HG02623 (cell line): ENCODE data around the gene BEST2.

Experiments
- ATAC-seq: cut with Tn5 transposase; IDR thresholded peaks from one replicate; pipeline ENCODE4 v1.9.1; 2021; ENCODE audit warnings: moderate library complexity; ENCODE audit not compliant: unreplicated experiment

Gene BEST2

DNA sequence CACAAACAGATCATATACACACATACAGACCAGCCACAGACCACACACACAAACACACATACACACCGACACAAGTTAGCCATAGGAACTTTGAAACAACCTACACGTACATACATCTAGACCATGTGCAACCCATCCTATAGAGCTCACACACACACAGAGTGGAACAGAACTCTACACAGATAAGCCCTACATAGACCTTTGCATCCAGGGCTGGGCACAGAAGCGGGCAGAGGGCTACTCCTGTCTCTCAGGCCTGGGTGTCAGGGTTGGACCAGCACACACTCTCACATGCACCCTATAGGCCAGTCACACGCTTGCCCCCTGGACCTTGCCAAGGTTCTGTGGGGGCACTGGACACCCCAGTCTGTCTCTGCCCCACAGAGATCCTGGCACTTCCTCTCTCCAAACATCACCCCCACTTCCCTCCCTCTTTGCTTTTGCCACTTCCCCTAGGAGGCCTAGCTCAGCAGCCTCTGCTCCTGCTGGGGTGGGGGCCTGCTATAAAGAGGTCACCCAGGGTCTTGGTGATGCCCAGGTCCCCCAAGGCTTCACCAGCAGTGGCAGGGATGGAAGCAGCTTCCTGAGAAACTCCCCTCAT lies 33.9 kb downstream of the BEST2 start:
- ATAC-seq = no peak

DNA sequence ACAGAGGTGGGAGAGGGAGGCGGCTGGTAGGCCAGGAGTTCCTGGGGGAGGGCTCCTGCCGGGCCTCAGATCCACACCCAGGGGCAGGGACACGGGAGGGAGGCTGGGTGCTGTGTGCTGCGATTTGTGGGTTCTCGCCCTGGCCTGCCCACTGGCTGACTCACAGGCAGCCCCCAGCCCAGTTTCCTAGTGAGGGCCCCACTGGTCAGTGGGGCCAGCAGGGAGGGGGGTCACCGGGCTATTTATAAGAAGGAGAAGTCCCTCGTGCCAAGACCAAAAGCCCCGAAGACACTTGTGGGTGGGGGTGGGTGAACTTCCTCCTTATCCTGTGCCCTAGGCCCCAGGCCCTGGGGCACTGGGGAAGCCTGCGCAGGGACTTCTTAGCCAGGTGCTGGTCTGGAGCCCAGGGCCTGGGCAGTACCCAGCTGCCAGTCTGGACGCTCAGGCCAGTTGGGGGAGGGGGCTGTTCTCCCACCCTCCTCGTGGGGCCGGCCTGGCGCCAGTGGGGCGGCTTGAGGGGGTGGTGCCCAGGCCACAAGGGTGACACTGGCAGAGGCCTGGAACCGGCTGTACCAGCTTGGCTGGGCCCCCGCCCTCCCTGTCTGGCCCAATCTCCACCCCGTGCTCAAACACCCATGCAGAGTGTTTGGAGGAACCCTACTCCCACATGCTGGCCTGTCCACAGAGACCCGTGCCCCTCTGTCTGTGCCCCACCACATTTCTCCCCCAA lies 34.7 kb downstream of the BEST2 start:
- ATAC-seq = no peak

DNA sequence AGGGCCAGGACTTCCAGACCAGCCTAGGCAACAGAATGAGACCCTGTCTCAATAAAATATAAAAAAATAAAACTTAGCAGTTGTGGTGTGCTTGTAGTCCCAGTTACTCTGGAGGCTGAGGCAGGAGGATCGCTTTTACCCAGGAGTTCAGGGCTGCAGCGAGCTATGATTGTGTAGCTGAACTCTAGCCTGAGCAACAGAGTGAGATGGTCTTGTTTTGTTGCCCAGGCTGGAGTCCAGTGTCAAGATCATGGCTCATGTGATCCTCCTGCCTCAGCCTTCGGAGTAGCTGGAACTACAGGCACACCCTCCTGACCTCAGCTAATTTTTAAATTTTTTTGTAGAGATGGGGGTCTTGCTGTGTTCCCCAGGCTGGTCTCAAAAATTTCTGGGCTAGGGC lies 35.4 kb downstream of the BEST2 start:
- ATAC-seq = no peak

DNA sequence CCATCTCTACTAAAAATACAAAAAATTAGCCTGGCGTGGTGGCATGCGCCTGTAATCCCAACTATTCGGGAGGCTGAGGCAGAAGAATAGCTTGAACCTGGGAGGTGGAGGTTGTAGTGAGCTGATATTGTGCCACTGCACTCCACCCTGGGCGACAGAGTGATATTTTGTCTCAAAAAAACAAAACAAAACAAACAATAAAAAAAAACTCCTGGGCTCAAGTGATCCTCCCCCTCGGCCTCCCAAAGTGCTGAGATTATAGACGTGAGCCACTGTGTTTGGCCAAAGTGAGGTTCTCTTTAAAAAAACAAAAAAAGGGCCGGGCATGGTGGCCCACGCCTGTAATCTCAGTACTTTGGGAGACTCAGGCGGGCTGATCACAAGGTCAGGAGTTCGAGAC lies 35.9 kb downstream of the BEST2 start:
- no peak for ATAC-seq

DNA sequence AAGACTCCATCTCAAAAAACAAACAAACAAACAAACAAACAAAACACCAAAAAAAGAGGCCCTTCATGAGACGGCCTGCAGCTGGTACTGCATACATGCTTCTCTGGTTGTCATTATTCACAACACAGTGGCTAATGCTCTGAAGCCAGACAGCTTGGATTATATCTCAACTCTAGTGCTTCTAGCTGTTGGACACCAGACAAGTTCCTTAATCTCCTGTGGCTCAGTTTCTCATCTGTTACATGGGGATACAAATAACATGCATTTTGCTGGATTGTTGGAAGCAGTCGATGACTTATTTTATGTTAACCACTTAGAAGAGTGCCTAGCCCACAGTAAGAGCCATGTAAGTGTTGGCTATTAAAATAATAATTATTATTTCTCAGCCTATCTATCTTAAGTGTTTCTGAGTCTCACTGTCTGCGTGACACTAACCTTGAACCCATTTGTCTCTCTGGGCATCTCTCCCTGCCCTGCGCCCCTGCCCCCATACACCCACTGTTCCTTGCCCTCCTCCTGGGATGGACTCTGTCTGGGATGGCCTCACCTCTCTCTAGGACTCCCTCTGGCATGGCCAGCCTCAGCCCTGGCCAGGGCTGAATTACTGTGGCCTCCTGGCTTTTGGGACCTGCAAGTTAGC lies 36.6 kb downstream of the BEST2 start:
- ATAC-seq = no peak

DNA sequence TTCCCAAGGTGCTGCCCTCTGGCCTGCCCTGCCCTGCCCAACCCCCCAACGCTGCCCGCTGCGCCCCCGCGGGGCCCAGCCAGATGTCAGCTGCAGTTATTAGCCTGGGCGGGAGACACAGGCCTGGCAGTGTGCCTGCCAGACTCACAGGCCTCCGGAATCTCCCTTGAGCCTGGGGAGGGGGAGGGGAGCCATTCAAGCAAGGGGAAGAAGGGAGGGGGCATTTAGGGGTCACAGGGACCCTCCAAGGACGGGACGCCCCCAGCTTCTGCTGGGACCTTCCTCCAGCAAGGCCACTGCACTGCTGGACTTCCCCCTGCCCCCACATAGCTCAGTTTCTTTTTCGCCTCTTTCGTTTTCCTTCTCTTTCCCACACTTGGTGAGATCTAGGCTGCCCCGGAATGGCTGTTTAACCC lies 37.1 kb downstream of the BEST2 start:
- ATAC-seq = no peak

DNA sequence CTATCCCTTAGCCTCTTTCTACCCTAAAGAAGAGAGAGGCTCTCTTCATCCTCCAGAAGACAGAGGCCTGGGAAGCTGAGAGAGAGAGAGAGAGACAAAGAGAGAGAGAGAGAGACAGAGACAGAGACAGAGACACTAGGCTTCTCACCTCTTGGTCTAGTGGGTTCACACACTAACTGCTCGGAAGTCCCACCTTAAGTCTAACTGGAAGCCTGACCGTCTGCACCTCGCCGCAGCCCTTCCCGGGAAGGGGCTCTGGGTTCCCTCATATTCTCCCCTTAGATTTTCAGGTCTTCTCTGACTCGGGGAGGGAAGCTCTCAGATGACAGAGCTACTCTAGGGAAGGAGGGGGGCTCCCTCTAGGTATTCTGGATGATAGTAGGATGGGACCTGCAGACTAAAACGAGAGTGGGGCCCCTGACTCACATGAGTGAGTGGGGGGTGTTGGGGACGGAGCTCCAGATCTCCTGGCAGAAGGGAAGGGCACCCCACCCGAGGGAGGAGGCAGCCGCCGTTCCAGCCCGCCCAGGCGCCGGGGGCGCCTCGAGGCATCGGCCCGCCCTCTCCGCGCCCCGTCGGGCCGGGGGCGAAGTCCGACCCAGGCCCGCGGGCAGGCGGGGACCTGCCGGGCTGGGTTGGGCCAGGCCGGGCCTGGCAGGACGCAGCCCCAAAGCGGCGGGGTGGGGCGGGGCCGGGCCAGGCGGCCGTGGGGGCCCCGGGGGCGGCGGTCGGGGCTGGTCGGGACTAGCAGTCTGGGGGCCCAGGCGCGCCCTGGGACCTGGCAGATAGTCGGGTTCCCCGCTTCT lies 37.7 kb downstream of the BEST2 start:
- no peak for ATAC-seq

DNA sequence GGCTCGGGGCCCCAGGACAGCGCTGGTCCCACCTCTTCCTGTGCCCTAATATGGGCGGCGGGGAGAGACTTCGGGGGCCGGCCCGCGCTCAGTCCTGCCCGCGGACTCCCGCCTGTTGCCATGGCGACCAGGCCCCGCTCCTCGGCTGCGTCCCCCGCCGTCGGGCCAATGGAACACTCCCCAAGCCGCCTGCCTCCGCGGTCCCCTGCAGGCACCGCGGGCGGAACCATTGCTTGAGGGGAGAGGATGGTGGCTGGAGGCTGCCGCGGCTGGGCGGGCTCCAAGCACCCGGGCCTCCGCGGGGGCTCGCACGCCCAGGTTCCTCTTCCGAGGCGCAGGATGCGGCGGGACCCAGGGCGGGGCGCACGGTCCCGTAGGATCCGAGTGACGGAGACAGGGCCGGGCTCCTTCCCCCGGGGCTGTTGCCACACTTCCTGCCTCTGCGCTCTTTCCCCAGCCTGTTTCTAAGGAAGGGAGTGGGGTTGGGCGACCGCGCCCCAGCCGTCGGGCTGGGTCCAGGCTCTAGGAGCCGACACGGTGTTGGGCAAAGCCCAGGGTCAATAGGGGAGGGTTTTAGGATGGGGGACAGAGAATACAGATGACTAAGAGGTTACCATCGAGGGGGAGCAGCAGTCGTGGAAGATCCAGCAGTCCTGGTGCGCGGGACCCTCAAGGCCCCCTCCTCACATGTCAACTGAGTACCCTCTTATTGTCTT lies 38.5 kb downstream of the BEST2 start:
- peak; percentile 31 for ATAC-seq

DNA sequence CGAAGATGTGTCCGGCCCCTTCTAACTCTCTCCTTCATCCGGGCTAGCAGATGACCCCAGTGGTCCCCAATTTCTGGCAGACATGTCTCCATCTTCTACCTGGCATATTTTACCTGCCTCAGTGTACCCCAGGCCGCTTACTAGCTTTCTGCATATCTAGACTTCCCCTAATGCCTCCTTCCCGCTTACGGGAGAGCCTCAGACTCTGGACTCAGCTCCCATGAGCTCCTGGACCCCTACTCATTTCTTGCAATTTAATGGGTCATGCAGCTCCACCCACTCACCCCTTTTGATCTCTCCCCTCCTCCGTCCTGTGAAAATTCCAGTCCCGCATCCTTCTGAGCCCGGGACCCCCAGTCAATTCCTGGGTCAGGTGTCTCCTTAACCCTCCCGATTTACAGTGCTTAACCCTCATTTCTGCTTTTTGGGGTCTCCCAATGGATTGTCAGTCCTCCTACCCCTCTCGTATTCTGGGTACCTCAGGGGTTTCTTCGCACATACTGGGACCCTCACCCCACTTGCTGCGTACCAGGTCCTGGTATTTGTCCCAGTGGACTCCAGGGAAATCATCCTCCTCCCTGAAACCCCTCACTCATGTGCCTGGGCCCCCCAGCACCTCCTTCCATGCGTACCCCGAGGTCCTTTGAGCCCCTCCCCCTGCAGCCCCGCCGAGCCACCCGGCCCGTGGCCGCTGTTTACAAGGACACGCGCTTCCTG lies 39.2 kb downstream of the BEST2 start:
- ATAC-seq = no peak

DNA sequence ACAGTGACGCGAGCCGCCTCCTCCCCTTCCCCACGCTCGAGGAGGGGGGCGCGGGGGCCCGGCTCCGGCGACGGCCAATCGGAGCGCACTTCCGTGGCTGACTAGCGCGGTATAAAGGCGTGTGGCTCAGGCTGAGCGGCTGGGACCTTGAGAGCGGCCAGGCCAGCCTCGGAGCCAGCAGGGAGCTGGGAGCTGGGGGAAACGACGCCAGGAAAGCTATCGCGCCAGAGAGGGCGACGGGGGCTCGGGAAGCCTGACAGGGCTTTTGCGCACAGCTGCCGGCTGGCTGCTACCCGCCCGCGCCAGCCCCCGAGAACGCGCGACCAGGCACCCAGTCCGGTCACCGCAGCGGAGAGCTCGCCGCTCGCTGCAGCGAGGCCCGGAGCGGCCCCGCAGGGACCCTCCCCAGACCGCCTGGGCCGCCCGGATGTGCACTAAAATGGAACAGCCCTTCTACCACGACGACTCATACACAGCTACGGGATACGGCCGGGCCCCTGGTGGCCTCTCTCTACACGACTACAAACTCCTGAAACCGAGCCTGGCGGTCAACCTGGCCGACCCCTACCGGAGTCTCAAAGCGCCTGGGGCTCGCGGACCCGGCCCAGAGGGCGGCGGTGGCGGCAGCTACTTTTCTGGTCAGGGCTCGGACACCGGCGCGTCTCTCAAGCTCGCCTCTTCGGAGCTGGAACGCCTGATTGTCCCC lies 39.9 kb downstream of the BEST2 start, which contains the start of gene JUNB:
TSS of gene JUNB (plus strand) at position 142 of the 706 bp plus-strand sequence. CDS start at position 428, 286 bp downstream.
- ATAC-seq = peak; percentile 31

DNA sequence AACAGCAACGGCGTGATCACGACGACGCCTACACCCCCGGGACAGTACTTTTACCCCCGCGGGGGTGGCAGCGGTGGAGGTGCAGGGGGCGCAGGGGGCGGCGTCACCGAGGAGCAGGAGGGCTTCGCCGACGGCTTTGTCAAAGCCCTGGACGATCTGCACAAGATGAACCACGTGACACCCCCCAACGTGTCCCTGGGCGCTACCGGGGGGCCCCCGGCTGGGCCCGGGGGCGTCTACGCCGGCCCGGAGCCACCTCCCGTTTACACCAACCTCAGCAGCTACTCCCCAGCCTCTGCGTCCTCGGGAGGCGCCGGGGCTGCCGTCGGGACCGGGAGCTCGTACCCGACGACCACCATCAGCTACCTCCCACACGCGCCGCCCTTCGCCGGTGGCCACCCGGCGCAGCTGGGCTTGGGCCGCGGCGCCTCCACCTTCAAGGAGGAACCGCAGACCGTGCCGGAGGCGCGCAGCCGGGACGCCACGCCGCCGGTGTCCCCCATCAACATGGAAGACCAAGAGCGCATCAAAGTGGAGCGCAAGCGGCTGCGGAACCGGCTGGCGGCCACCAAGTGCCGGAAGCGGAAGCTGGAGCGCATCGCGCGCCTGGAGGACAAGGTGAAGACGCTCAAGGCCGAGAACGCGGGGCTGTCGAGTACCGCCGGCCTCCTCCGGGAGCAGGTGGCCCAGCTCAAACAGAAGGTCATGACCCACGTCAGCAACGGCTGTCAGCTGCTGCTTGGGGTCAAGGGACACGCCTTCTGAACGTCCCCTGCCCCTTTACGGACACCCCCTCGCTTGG lies 40.7 kb downstream of the BEST2 start:
- no peak for ATAC-seq

DNA sequence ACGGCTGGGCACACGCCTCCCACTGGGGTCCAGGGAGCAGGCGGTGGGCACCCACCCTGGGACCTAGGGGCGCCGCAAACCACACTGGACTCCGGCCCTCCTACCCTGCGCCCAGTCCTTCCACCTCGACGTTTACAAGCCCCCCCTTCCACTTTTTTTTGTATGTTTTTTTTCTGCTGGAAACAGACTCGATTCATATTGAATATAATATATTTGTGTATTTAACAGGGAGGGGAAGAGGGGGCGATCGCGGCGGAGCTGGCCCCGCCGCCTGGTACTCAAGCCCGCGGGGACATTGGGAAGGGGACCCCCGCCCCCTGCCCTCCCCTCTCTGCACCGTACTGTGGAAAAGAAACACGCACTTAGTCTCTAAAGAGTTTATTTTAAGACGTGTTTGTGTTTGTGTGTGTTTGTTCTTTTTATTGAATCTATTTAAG lies 41.3 kb downstream of the BEST2 start:
- ATAC-seq = no peak

DNA sequence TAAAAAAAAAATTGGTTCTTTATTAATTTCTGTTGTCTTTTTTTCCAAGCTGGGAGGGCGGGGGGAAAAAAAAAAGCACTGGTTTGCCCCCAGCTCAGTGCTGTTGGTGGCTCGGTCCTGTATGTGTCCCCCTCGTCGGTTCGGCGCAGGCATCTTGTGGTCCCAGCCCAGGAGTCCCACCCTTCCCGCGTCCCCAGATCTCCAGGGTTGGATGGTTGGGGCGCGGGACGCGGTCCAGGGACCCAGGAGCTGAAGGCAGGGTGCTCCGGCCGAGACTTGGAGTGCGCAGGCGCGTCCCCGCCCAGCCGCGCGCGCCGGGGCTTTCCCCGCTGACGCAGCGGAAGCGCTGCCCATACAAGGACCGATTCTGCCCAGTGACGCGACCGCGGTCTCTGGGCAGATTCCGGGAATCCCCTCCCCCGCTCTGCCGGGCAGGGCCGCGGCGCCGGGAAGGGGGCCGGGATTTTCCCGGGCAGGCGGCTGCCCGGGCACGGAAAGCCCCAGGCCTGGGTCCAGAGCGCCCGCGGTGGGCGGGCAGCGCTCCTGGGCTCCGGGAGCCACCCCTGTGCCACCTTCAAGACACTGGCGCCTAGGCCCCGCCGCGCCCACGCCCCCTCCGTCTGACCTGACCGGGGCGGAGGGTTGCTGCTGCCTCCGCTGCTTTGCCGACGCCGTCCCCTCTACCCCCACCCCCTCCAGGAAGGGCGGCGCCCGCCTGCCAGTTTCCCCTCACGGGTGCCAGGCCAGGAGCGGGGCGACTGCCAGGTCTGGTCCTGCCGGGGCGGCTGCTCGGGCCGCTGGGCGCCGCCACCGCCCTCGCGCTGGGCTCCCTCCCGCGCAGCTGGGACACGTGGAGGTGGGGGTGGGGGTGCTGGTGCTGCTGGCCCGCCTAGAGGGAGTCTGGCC lies 42.0 kb downstream of the BEST2 start:
- peak; percentile 22 for ATAC-seq

DNA sequence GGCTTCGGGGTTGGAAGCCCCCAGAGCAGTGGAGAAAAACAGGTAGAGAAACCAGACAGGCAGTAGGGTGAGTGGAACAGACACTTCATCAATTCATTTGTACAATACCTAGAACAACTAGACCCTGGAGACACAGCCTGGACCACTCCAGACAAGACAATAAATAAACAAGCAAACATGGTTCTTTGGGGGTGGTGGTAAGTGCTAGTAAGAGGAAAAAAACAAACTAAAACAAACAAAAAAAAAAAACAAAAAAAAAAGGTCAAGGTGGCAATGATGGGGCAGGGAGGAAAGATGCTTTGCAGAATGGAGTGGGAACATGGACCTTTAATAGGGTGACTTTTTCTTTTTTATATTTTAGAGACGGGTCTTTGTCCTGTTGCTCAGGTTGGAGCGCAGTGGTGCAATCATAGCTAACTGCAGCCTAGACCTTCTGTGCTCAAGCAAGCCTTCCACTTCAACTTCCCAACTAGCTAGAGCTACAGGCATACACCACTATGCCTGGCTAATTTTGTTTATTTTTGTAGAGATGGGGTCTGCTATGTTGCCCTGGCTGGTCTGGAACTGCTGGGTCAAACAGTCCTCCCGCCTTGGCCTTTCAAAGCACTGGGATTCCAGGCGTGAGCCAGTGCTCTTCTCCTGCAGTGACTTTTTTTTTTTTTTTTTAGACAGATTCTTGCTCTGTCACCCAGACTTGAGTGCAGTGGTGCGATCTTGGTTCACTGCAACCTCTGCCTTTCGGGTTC lies 42.8 kb downstream of the BEST2 start:
- ATAC-seq = no peak

DNA sequence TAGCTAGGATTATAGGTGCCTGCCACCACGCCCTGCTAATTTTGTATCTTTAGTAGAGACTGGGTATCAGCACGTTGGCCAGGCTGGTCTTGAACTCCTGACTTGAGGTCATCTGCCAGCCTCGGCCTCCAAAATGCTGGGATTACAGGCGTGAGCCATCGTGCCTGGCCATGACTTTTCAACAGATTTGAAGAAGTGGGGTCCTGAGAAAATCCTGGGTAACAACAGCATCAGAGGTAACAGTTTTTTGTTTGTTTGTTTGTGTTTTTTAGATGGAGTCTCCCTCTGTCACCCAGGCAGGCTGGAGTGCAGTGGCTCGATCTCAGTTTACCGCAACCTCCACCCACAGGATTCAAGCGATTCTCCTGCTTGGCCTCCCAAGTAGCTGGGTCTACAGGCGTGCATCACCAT lies 43.4 kb downstream of the BEST2 start:
- ATAC-seq = no peak

DNA sequence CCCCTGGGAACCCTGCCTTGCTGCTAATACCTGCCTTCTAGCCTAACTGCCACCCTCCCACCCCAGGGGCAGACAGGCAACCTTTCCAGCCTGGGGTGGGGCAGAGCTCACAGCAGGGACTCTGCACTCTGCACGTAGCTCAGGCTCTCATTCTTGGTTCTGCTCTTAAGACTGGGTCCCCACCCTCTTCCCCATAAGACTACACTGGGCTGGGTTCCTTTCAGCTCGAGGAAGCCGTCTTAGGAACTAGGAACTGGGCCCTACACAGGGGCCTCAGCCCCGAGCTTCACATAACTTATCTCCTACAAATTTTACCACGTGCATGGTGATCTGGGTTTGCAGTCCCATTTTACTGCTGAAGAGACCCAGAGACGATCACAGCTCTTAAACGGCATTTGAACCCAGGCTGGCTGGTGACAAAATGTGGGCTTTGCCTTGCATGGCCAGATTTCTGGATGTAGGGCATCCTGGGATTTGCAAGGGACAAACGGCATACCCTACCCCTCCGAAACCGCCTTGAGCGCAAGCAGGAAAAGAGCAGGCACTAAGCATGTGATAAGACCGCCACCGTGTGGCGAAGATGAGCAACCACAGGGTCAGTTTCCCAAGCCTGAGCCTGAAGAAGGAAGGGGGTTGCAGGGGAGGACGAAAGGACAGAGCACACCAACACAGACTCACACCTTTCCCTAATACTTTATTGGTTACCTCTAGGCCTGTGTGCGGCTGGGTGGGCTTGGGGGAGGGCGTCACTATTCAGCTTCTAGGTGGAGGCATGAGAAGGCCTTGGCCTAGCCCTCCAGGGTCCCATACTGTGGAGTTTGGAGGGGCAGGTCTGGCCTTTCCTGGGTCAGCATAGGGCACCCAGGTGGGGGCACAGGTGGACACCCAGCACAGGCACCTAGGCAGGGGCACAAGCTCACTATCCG lies 44.8 kb downstream of the BEST2 start:
- no peak for ATAC-seq
